Smooth muscle cell (in vitro differentiated cells): ENCODE data around the gene FANCE. TPM values are rescaled to one million over a fixed set of nuclear protein-coding genes. Genes with fewer than 3 reads are reported as not detected.

Experiments
- DNase-seq: peaks from one replicate; lab custom pipeline; 2025; ENCODE audit not compliant: unreplicated experiment; lab: John Stamatoyannopoulos, UW
- H2AFZ ChIP-seq: fragments of 200-600 bp; sonication (generic); 2 replicates; pipeline ENCODE4 v1.6.0; 2016; ENCODE audit warnings: antibody characterized with exemption, low read depth, mild to moderate bottlenecking
- H3F3A ChIP-seq: fragments of 200-600 bp; sonication (generic); 2 replicates; pipeline ENCODE4 v1.6.0; 2017; ENCODE audit warnings: antibody characterized with exemption, low read depth
- H3K27ac ChIP-seq: fragments of 200-600 bp; sonication (generic); 2 replicates; pipeline ENCODE4 v1.5.1; 2016; ENCODE audit warnings: low read depth, mild to moderate bottlenecking
- H3K27me3 ChIP-seq: fragments of 200-600 bp; sonication (generic); 2 replicates; pipeline ENCODE4 v1.6.1; 2016; ENCODE audit warnings: low read depth, mild to moderate bottlenecking
- H3K36me3 ChIP-seq: fragments of 200-600 bp; sonication (generic); 2 replicates; pipeline ENCODE4 v1.5.1; 2016; ENCODE audit warnings: low read depth
- H3K4me1 ChIP-seq: fragments of 200-600 bp; sonication (generic); 2 replicates; pipeline ENCODE4 v1.5.1; 2016; ENCODE audit warnings: low read depth
- H3K4me2 ChIP-seq: fragments of 200-600 bp; sonication (generic); 2 replicates; pipeline ENCODE4 v1.6.0; 2016; ENCODE audit warnings: mild to moderate bottlenecking
- H3K4me3 ChIP-seq: fragments of 200-600 bp; sonication (generic); 2 replicates; pipeline ENCODE4 v1.5.1; 2016; ENCODE audit warnings: mild to moderate bottlenecking
- H3K79me2 ChIP-seq: fragments of 200-600 bp; sonication (generic); 2 replicates; pipeline ENCODE4 v1.6.0; 2016; ENCODE audit warnings: low read depth, mild to moderate bottlenecking
- H3K9ac ChIP-seq: fragments of 200-600 bp; sonication (generic); 2 replicates; pipeline ENCODE4 v1.6.0; 2016; ENCODE audit warnings: low read depth
- H3K9me3 ChIP-seq: fragments of 200-600 bp; sonication (generic); replicated peaks from 2 replicates; pipeline ENCODE4 v1.5.1; 2016; ENCODE audit warnings: low read depth
- H4K20me1 ChIP-seq: fragments of 200-600 bp; sonication (generic); 2 replicates; pipeline ENCODE4 v1.6.0; 2016; ENCODE audit warnings: low read depth
- CTCF ChIP-seq: fragments of 200-600 bp; sonication (generic); IDR thresholded peaks from 2 replicates; pipeline ENCODE4 v1.5.1; 2017; ENCODE audit warnings: borderline replicate concordance, mild to moderate bottlenecking, antibody characterized with exemption; ENCODE audit not compliant: insufficient read depth, poor library complexity, severe bottlenecking
- WGBS: methylation state at CpG from one replicate; pipeline ENCODE4 v1.1.7; 2016; ENCODE audit warnings: low lambda C conversion rate; 5-methylcytosine and 5-hydroxymethylcytosine counted together
- polyA plus RNA-seq: library from polyadenylated mRNA; unstranded; fragments of >200 nt; fragmentation: Nextera tagmentation; extraction: Ambion mirVana; gene quantifications from 2 replicates; pipeline ENCODE4 v1.2.1, GENCODE V29; 2016
- total RNA-seq: library from RNA; depleted of rRNA; stranded (reverse); fragments of >200 nt; gene quantifications from 2 replicates; pipeline ENCODE4 v1.2.3, GENCODE V29; 2014

FANCE gene
- total and polyA plus RNA-seq, 2 experiments from 2014 or later, result 3.6 to 5.6 TPM

GRCh38 chr6:35453236-35453635 is 1.1 kb downstream of the FANCE start:
- no peak for DNase-seq

GRCh38 chr6:35454391-35455110 is 2.4 kb downstream of the FANCE start:
- Histone ChIP-seq H3K27me3 (no peaks in the 10 kb centered on the region), H3K79me2 (no peaks in the 10 kb centered on the region), H3K4me2 (no peak overlapping the region), H3F3A (no peaks in the 10 kb centered on the region), H3K4me1 (peaks cover 27% of the 10 kb centered on the region), H3K9me3 (no peaks in the 10 kb centered on the region), H2AFZ (no peak overlapping the region), H3K4me3 (no peak overlapping the region), H3K27ac (no peak overlapping the region), H4K20me1 (no peaks in the 10 kb centered on the region), H3K9ac (no peak overlapping the region), H3K36me3 (no peaks in the 10 kb centered on the region)
- WGBS, result 82% methylated on average over 9 of the region's 9 CpGs
- DNase-seq, result no peak
- no peak for TF ChIP-seq CTCF

More at GRCh38 chr6:35453236-35453635, 1.1 kb downstream of the FANCE start:
- TF ChIP-seq CTCF, result no peak
- H3K4me1 ChIP-seq, result peaks cover 27% of the 10 kb centered on the region
- no peaks in the 10 kb centered on the region for H3F3A ChIP-seq
- H3K9ac ChIP-seq, result peak overlapping the region; percentile 16
- no peaks in the 10 kb centered on the region for H3K27me3 ChIP-seq
- no peak overlapping the region for H3K27ac ChIP-seq
- no peaks in the 10 kb centered on the region for H4K20me1 ChIP-seq
- no peaks in the 10 kb centered on the region for H3K36me3 ChIP-seq
- peak overlapping the region; percentile 98 for H3K4me2 ChIP-seq
- no peaks in the 10 kb centered on the region for H3K79me2 ChIP-seq
- peak overlapping the region; percentile 80 for H3K4me3 ChIP-seq
- WGBS, result 49% methylated on average over 3 of the region's 3 CpGs
- no peaks in the 10 kb centered on the region for H3K9me3 ChIP-seq
- peak overlapping the region; percentile 91 for H2AFZ ChIP-seq

- Histone ChIP-seq H3K27me3 (no peaks in the 10 kb centered on the region), H2AFZ (no peak overlapping the region), H3K9me3 (no peaks in the 10 kb centered on the region), H3K79me2 (no peaks in the 10 kb centered on the region), H3K4me3 (no peak overlapping the region), H3K27ac (no peak overlapping the region), H3K9ac (no peak overlapping the region), H3K36me3 (no peaks in the 10 kb centered on the region), H3K4me2 (no peak overlapping the region), H3F3A (no peaks in the 10 kb centered on the region), H4K20me1 (no peaks in the 10 kb centered on the region), H3K4me1 (peaks cover 21% of the 10 kb centered on the region)
- WGBS, result 86% methylated on average over 4 of the region's 4 CpGs
- no peak for DNase-seq
- no peak for TF ChIP-seq CTCF
Measured at GRCh38 chr6:35457907-35458306, 5.8 kb downstream of the FANCE start.

GRCh38 chr6:35461270-35461669 is 9.1 kb downstream of the FANCE start:
- Histone ChIP-seq H3K4me3 (no peak overlapping the region), H3K4me1 (no peaks in the 10 kb centered on the region), H3K79me2 (no peaks in the 10 kb centered on the region), H4K20me1 (no peaks in the 10 kb centered on the region), H2AFZ (no peak overlapping the region), H3K36me3 (no peaks in the 10 kb centered on the region), H3K27ac (no peak overlapping the region), H3K9ac (no peak overlapping the region), H3F3A (no peaks in the 10 kb centered on the region), H3K27me3 (no peaks in the 10 kb centered on the region), H3K9me3 (no peaks in the 10 kb centered on the region), H3K4me2 (no peak overlapping the region)
- WGBS, result 85% methylated on average over 3 of the region's 3 CpGs
- DNase-seq, result no peak
- no peak for TF ChIP-seq CTCF
